GM13976 (cell line): Measurements from ENCODE around the gene CTRL.

ENCODE experiments used
- DNase-seq: peaks from one replicate; pipeline ENCODE4 v3.0.0; 2012; ENCODE audit warnings: low spot score
- CTCF ChIP-seq: IDR thresholded peaks from 2 replicates; pipeline ENCODE4 v1.5.1; 2012; ENCODE audit warnings: borderline replicate concordance, mild to moderate bottlenecking; ENCODE audit not compliant: insufficient read depth; ENCODE audit errors: extremely low read depth, missing control alignments, control extremely low read depth
- in situ Hi-C: fragments of 300-500 bp; cut with MboI; formaldehyde crosslinking; loops from one replicate; pipeline ENCODE4 v1.12.0; 2022; ENCODE audit warnings: low sequenced_read_pairs, mixed read lengths, inconsistent platforms; ENCODE audit not compliant: unreplicated experiment

CTRL gene

DNA sequence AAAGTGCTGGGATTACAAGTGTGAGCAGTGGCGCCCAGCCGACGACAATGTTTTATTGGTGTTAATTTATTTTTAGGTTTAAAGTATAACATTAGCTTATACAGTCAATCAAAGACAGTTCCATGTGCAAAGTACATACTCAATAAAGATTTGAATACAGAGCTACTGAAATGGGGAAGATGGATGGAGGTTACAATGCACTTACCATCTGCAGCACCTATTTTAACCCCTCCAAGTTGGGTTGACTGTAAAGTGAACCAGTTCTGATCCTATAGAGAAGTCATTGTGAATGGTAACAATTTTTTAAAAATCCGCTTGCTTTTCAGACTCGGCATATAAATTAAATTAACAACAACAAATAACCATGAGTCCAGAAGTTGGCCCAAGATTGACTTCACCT lies 39.3 kb downstream of the CTRL start:
- in situ Hi-C loops, result no loop called here
- no peak for DNase-seq
- no peak for TF ChIP-seq CTCF

- in situ Hi-C loops, result no loop called here
- no peak for DNase-seq
- TF ChIP-seq CTCF, result no peak
Observed at GRCh38 chr16:67888331-67888730, 43.3 kb downstream of the CTRL start.

DNA sequence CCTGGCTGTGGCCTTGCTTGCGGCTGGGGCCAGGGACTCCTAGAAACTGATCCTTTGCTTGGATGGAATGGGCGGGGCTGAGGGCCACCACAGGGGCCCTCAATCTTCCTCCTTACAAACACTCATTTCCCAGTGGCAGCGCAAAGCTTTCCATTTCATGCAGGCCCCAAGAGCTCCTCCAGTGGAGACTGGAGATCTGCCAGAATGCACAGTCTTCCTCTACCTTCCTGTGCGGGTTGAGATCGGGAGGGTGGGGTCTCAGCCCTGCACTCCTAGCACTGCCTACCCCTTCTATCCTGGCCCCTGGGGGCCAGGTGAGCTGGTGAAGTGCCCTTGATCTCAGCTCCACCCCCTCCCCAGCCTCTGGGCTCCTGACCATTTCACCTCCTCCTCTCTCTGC lies 45.3 kb downstream of the CTRL start:
- TF ChIP-seq CTCF, result no peak
- in situ Hi-C loops, result no loop called here
- DNase-seq, result no peak

GRCh38 chr16:67885976-67886375 lies 45.7 kb downstream of the CTRL start:
- DNase-seq, result no peak
- no peak for TF ChIP-seq CTCF
- in situ Hi-C loops, result no loop called here

GRCh38 chr16:67885545-67885944 lies 46.1 kb downstream of the CTRL start:
- in situ Hi-C loops, result no loop called here
- DNase-seq, result no peak
- TF ChIP-seq CTCF, result no peak

- DNase-seq, result no peak
- in situ Hi-C loops, result no loop called here
Observed at GRCh38 chr16:67884684-67885083, 47.0 kb downstream of the CTRL start, which contains the start of gene NRN1L. Gene NRN1L, plus strand, starts transcription at chr16:67884885. Its CDS starts 19 bp downstream, at chr16:67884904.

More at GRCh38 chr16:67884684-67885083, 47.0 kb downstream of the CTRL start, which contains the start of gene NRN1L:
- no peak for TF ChIP-seq CTCF
